Measurements from ENCODE around the gene YWHAQ.

Gene YWHAQ

GRCh38 chr2:9652267-9652666, 21.5 kb upstream of the YWHAQ start:
- in situ Hi-C loops (cut with HindIII; ENCODE audit: low sequenced_read_pairs): no loop called here

GRCh38 chr2:9650119-9650821, 19.5 kb upstream of the YWHAQ start:
- H3K4me3 ChIP-seq (ENCODE audit: low read depth, low read length): no peak overlapping the region
- no peak for TF ChIP-seq CTCF (IDR thresholded peaks at IDR 0.05; ENCODE audit: low read depth, low read length, missing control alignments)
- in situ Hi-C loops (cut with HindIII; ENCODE audit: low sequenced_read_pairs): no loop called here
- DNase-seq (ENCODE audit: low read depth): no peak

More at GRCh38 chr2:9652267-9652666, 21.5 kb upstream of the YWHAQ start:
- no peak for DNase-seq (ENCODE audit: low read depth)
- no peak overlapping the region for H3K4me3 ChIP-seq (ENCODE audit: low read depth, low read length)
- TF ChIP-seq CTCF (IDR thresholded peaks at IDR 0.05; ENCODE audit: low read depth, low read length, missing control alignments): no peak

- no peak for DNase-seq (ENCODE audit: low read depth)
- in situ Hi-C loops (cut with HindIII; ENCODE audit: low sequenced_read_pairs): no loop called here
- no peak overlapping the region for H3K4me3 ChIP-seq (ENCODE audit: low read depth, low read length)
- TF ChIP-seq CTCF (IDR thresholded peaks at IDR 0.05; ENCODE audit: low read depth, low read length, missing control alignments): no peak
Observed at GRCh38 chr2:9649261-9649660, 18.5 kb upstream of the YWHAQ start.

- DNase-seq (ENCODE audit: low read depth): no peak
- no peak for TF ChIP-seq CTCF (IDR thresholded peaks at IDR 0.05; ENCODE audit: low read depth, low read length, missing control alignments)
- in situ Hi-C loops (cut with HindIII; ENCODE audit: low sequenced_read_pairs): no loop called here
- no peak overlapping the region for H3K4me3 ChIP-seq (ENCODE audit: low read depth, low read length)
Observed at GRCh38 chr2:9648821-9649220, 18.0 kb upstream of the YWHAQ start.

- in situ Hi-C loops (cut with HindIII; ENCODE audit: low sequenced_read_pairs): no loop called here
- DNase-seq (ENCODE audit: low read depth): no peak
- no peak for TF ChIP-seq CTCF (IDR thresholded peaks at IDR 0.05; ENCODE audit: low read depth, low read length, missing control alignments)
- H3K4me3 ChIP-seq (ENCODE audit: low read depth, low read length): no peak overlapping the region
Observed at GRCh38 chr2:9647884-9648283, 17.1 kb upstream of the YWHAQ start.

- DNase-seq (ENCODE audit: low read depth): no peak
- no peak overlapping the region for H3K4me3 ChIP-seq (ENCODE audit: low read depth, low read length)
- in situ Hi-C loops (cut with HindIII; ENCODE audit: low sequenced_read_pairs): no loop called here
- no peak for TF ChIP-seq CTCF (IDR thresholded peaks at IDR 0.05; ENCODE audit: low read depth, low read length, missing control alignments)
Observed at GRCh38 chr2:9646196-9647030, 15.6 kb upstream of the YWHAQ start.
